8988T (cell line): Measurements from ENCODE around the gene PAK1.
"Not testable (repeated sequence)": the region's sequence is repeated elsewhere in the genome, so short reads cannot be mapped to it uniquely, and the experiment has no call there.

Source experiments
- DNase-seq: peaks from one replicate; pipeline ENCODE4 v3.0.0; 2011

The PAK1 gene

GRCh38 chr11:77300028-77300427 is 173.9 kb downstream of the PAK1 start:
- DNase-seq = not testable (repeated sequence)

GRCh38 chr11:77299528-77299993 is 174.3 kb downstream of the PAK1 start:
- no peak for DNase-seq

- no peak for DNase-seq
Observed at GRCh38 chr11:77294040-77294439, 179.9 kb downstream of the PAK1 start.

- DNase-seq = no peak
Observed at GRCh38 chr11:77289737-77290136, 184.2 kb downstream of the PAK1 start.

GRCh38 chr11:77287615-77288273 is 186.2 kb downstream of the PAK1 start:
- DNase-seq = no peak

- DNase-seq = no peak
Observed at GRCh38 chr11:77287136-77287535, 186.8 kb downstream of the PAK1 start.

- DNase-seq = no peak
Observed at GRCh38 chr11:77284476-77285468, 189.1 kb downstream of the PAK1 start.

- DNase-seq = no peak
Observed at GRCh38 chr11:77283101-77283500, 190.8 kb downstream of the PAK1 start.

GRCh38 chr11:77278595-77279506 is 195.0 kb downstream of the PAK1 start:
- no peak for DNase-seq

GRCh38 chr11:77276271-77276670 is 197.6 kb downstream of the PAK1 start:
- DNase-seq = no peak
